ENCODE measurements around the gene TNFAIP6.

GRCh38 chr2:151361674-151362370 is 4.4 kb downstream of the TNFAIP6 start:
- no peak for TF ChIP-seq CTCF (IDR thresholded peaks at IDR 0.05)
- TF ChIP-seq ZFX (IDR thresholded peaks at IDR 0.05; ENCODE audit: borderline replicate concordance) = no peak

All from 22Rv1 (cell line).